GM19240 (cell line): Measurements from ENCODE around the gene GXYLT2.
"Not testable (repeated sequence)": the region's sequence is repeated elsewhere in the genome, so short reads cannot be mapped to it uniquely, and the experiment has no call there.

Source experiments
- DNase-seq: peaks from one replicate; pipeline ENCODE4 v3.0.0; 2011; ENCODE audit warnings: low spot score; ENCODE audit not compliant: insufficient read length

GXYLT2 gene

GRCh38 chr3:72892081-72892775, 4.4 kb downstream of the GXYLT2 start:
- no peak for DNase-seq

- no peak for DNase-seq
Measured at GRCh38 chr3:72892870-72893269, 5.0 kb downstream of the GXYLT2 start.

GRCh38 chr3:72894976-72895552, 7.2 kb downstream of the GXYLT2 start:
- no peak for DNase-seq

GRCh38 chr3:72896996-72897757, 9.3 kb downstream of the GXYLT2 start:
- no peak for DNase-seq

- DNase-seq = no peak
Measured at GRCh38 chr3:72897758-72898007, 9.8 kb downstream of the GXYLT2 start.

- DNase-seq = no peak
Measured at GRCh38 chr3:72899349-72899765, 11.5 kb downstream of the GXYLT2 start.

GRCh38 chr3:72900048-72900447, 12.2 kb downstream of the GXYLT2 start:
- DNase-seq = no peak

GRCh38 chr3:72901840-72902239, 14.0 kb downstream of the GXYLT2 start:
- no peak for DNase-seq

GRCh38 chr3:72903004-72903403, 15.2 kb downstream of the GXYLT2 start:
- no peak for DNase-seq

- DNase-seq = no peak
Measured at GRCh38 chr3:72904163-72904562, 16.3 kb downstream of the GXYLT2 start.

- DNase-seq = no peak
Measured at GRCh38 chr3:72906154-72906553, 18.3 kb downstream of the GXYLT2 start.

- no peak for DNase-seq
Measured at GRCh38 chr3:72907131-72907711, 19.4 kb downstream of the GXYLT2 start.

GRCh38 chr3:72907731-72908620, 20.1 kb downstream of the GXYLT2 start:
- no peak for DNase-seq

GRCh38 chr3:72909591-72909990, 21.7 kb downstream of the GXYLT2 start:
- no peak for DNase-seq

GRCh38 chr3:72912532-72912931, 24.7 kb downstream of the GXYLT2 start:
- DNase-seq = no peak

- no peak for DNase-seq
Measured at GRCh38 chr3:72914383-72914782, 26.5 kb downstream of the GXYLT2 start.

- no peak for DNase-seq
Measured at GRCh38 chr3:72916250-72916649, 28.4 kb downstream of the GXYLT2 start.

- DNase-seq = no peak
Measured at GRCh38 chr3:72919520-72919919, 31.7 kb downstream of the GXYLT2 start.

GRCh38 chr3:72924055-72924454, 36.2 kb downstream of the GXYLT2 start:
- DNase-seq = no peak

GRCh38 chr3:72928781-72929735, 41.2 kb downstream of the GXYLT2 start:
- not testable (repeated sequence) for DNase-seq
